Measurements from ENCODE around the gene RING1.

DNA sequence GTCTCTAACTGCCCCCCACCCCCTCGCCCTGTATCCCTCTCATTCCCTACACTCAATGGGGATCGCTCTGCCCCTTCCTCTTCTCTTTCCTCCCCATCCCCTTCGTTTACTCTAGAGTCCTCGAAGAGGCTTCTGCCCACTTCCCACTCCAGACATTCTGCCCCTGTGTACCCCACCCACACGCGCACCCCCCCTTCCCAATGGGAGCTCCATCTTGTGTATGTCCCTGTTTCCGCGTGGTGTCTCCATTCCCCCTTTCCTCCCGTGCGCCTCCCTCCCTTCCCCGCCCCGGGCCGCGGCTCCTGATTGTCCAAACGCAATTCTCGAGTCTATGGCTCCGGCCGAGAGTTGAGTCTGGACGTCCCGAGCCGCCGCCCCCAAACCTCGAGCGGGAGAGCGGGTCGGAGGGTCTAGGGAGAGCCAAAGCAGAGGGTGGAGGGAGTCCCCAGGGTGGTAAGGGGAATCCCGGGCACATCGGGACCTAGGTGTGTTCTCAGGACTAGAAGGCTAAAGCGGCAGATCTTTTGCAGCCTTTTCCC, 679 bp upstream of the RING1 start:
- no peak for TF ChIP-seq ELF1 (IDR thresholded peaks at IDR 0.05; ENCODE audit: borderline replicate concordance, low read depth)
- no peak for TF ChIP-seq POLR2AphosphoS5 (IDR thresholded peaks at IDR 0.05; ENCODE audit: low read depth, low read length)
- TF ChIP-seq EZH2 (IDR thresholded peaks at IDR 0.05): no peak
- TF ChIP-seq, protein P1, sequence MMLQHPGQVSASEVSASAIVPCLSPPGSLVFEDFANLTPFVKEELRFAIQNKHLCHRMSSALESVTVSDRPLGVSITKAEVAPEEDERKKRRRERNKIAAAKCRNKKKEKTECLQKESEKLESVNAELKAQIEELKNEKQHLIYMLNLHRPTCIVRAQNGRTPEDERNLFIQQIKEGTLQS (IDR thresholded peaks at IDR 0.05): no peak

All from HCT116 (cell line).